Psoas muscle (tissue), 8 donors: Measurements from ENCODE around the gene CHD9. TPM values are rescaled to one million over a fixed set of nuclear protein-coding genes. Genes with fewer than 3 reads are reported as not detected.

Experiments used
- ATAC-seq, 4 donors: fragments of 200-7000 bp; cut with Tn5 transposase; one replicate each; pipeline ENCODE4 v1.9.1; 2020; ENCODE audit warnings: moderate library complexity in 3 of 4, mild to moderate bottlenecking in 2 of 4
- DNase-seq, 2 donors: peaks; one replicate each; pipeline ENCODE4 v3.0.0-alpha.2; 2020
- H3K27ac ChIP-seq: fragments of 200-600 bp; one replicate; pipeline ENCODE4 v1.8.0; 2022
- H3K27me3 ChIP-seq, 3 donors: fragments of 200-600 bp in 1 of 3; one replicate each; pipeline versions ENCODE4 v1.6.1 to v1.8.0; 2013 to 2022; ENCODE audit warnings: low read length in 2 of 3, mild to moderate bottlenecking in 2 of 3, moderate library complexity in 1 of 3; ENCODE audit not compliant: insufficient read depth in 3 of 3
- H3K36me3 ChIP-seq, 2 donors: fragments of 200-600 bp in 1 of 2; one replicate each; pipeline versions ENCODE4 v1.6.1 to v1.8.0; 2013 to 2022; ENCODE audit warnings: low read depth in 1 of 2, mild to moderate bottlenecking in 1 of 2, moderate library complexity in 1 of 2; ENCODE audit not compliant: insufficient read depth in 1 of 2
- H3K4me1 ChIP-seq: fragments of 200-600 bp; one replicate; pipeline ENCODE4 v1.8.0; 2022
- H3K4me3 ChIP-seq: fragments of 200-600 bp; one replicate; pipeline ENCODE4 v1.8.0; 2022; ENCODE audit warnings: mild to moderate bottlenecking
- H3K9me3 ChIP-seq: fragments of 200-600 bp; one replicate; pipeline ENCODE4 v1.8.0; 2022
- CTCF ChIP-seq: fragments of 200-600 bp; IDR thresholded peaks from one replicate; pipeline ENCODE4 v1.8.0; 2022; ENCODE audit warnings: antibody characterized with exemption
- WGBS, 3 donors: extraction: QIAGEN DNeasy Blood & Tissue Kit; methylation state at CpG; one replicate each; pipeline versions ENCODE4 v1.1.6 to v1.1.7; 2013; 5-methylcytosine and 5-hydroxymethylcytosine counted together
- intact Hi-C, 2 donors: fragments of 100-400 bp; cut with DNase I; formaldehyde crosslinking; loops; one replicate each; pipeline versions ENCODE4 v1.11.0 to v1.14.2; 2022
- polyA plus RNA-seq, 3 donors: library from polyadenylated mRNA; stranded (reverse); fragments of 200-250 nt; gene quantifications; one replicate each; pipeline ENCODE4 v1.2.3, GENCODE V29; 2013
- total RNA-seq, 4 donors: library from RNA; stranded (reverse); fragmentation: NEBNext Ultra II Directional in 2 of 4; extraction: Animal tissue kit (Norgen Biotek cat#: 25700) in 2 of 4; gene quantifications; one replicate each; pipeline versions ENCODE4 v1.2.1 to v1.2.4, GENCODE V29; 2021 to 2023
- donor health status: healthy with polysubstance abuse.
- donor health status: DM: no; HTN: no; CAD: no; lungs with moderate emphysema.
- donor health status: Bipolar disorder and iron deficiency.
- donor health status: healthy.
- donor health status: DM: yes; HTN: yes; CAD: no.
- donor health status: DM: no; HTN: no; CAD: no.
- donor health status: DM: no; HTN: no; CAD: no.
- donor health status: DM: yes; HTN: yes; CAD: no.

Gene CHD9
- total and polyA plus RNA-seq, 7 donors: 5.8 to 47.9 (median 36.4) TPM

GRCh38 chr16:53131363-53132071 is 76.7 kb downstream of the CHD9 start:
- peak; percentile 74 to 90 for DNase-seq
- peak overlapping the region; percentile 95 for H3K4me3 ChIP-seq
- H3K27me3 ChIP-seq: no peaks in the 10 kb centered on the region
- peak; percentile 22 to 68 (median 46) for ATAC-seq
- WGBS, 3 donors: 1 to 2% (median 1%) methylated on average over 35 to 74 of the region's 77 CpGs
- TF ChIP-seq CTCF: no peak
- peaks cover 28% of the 10 kb centered on the region for H3K4me1 ChIP-seq
- H3K27ac ChIP-seq: peak overlapping the region; percentile 94
- intact Hi-C loops: loop anchor here (2.0 to 5.0 kb wide), 5 partner anchors 33 to 77 kb away; partner anchors contain the start of gene CHD9 (in 1 of the 2)
- H3K36me3 ChIP-seq: no peaks in the 10 kb centered on the region
- no peaks in the 10 kb centered on the region for H3K9me3 ChIP-seq

- H3K27ac ChIP-seq: peak overlapping the region; percentile 94
- H3K4me1 ChIP-seq: peaks cover 28% of the 10 kb centered on the region
- H3K27me3 ChIP-seq: no peaks in the 10 kb centered on the region
Measured at GRCh38 chr16:53132406-53132805, 77.6 kb downstream of the CHD9 start.

GRCh38 chr16:53135329-53135728 is 80.5 kb downstream of the CHD9 start:
- Histone ChIP-seq H3K27me3 (no peaks in the 10 kb centered on the region), H3K9me3 (no peaks in the 10 kb centered on the region), H3K4me1 (peaks cover 26% of the 10 kb centered on the region), H3K4me3 (no peak overlapping the region), H3K36me3 (no peaks in the 10 kb centered on the region), H3K27ac (no peak overlapping the region)
- intact Hi-C loops: no loop called here
- ATAC-seq (no peak), DNase-seq (no peak)
- no peak for TF ChIP-seq CTCF
- WGBS, 3 donors: 91 to 98% (median 94%) methylated on average over 2 of the region's 2 CpGs

More at GRCh38 chr16:53132406-53132805, 77.6 kb downstream of the CHD9 start:
- WGBS, 3 donors: 68 to 75% (median 70%) methylated on average over 6 of the region's 6 CpGs
- TF ChIP-seq CTCF: no peak
- Histone ChIP-seq H3K4me3 (peak overlapping the region; percentile 95), H3K36me3 (no peaks in the 10 kb centered on the region), H3K9me3 (no peaks in the 10 kb centered on the region)
- no peak for ATAC-seq
- intact Hi-C loops: loop anchor here in 1 of 2 donors (5.0 kb wide), 2 partner anchors 40 to 75 kb away; no protein-coding TSS in a partner anchor
- DNase-seq: no peak

- no peak overlapping the region for H3K27ac ChIP-seq
- DNase-seq: no peak
- H3K4me1 ChIP-seq: peaks cover 5% of the 10 kb centered on the region
- WGBS, 3 donors: 97 to 99% (median 99%) methylated on average over 6 of the region's 6 CpGs
- H3K27me3 ChIP-seq: no peaks in the 10 kb centered on the region
- TF ChIP-seq CTCF: no peak
- H3K36me3 ChIP-seq: no peaks in the 10 kb centered on the region
- intact Hi-C loops: no loop called here
- ATAC-seq: no peak
- H3K9me3 ChIP-seq: no peaks in the 10 kb centered on the region
- H3K4me3 ChIP-seq: no peak overlapping the region
Measured at GRCh38 chr16:53142823-53143568, 88.2 kb downstream of the CHD9 start.
